Stimulated activated CD4-positive, alpha-beta T cell treated with anti-CD3 and anti-CD28 coated beads, Interleukin-1b, Interleukin-23, amount 100 ng/mL, for 48 hours (primary cell): ENCODE results near the gene CCL24.
"Not testable (repeated sequence)": the region's sequence is repeated elsewhere in the genome, so short reads cannot be mapped to it uniquely, and the experiment has no call there.

Experiments used
- DNase-seq: peaks from one replicate; pipeline ENCODE4 v3.0.0-alpha.2; 2020

CCL24 gene

GRCh38 chr7:75813781-75814236, at the start of gene CCL24:
Gene CCL24, minus strand, starts transcription at chr7:75813806. Its CDS starts 91 bp downstream, at chr7:75813715.
- DNase-seq, result no peak

- DNase-seq, result no peak
Observed at GRCh38 chr7:75861636-75862035, 48.0 kb upstream of the CCL24 start.

GRCh38 chr7:75858410-75858809, 44.8 kb upstream of the CCL24 start:
- no peak for DNase-seq

DNA sequence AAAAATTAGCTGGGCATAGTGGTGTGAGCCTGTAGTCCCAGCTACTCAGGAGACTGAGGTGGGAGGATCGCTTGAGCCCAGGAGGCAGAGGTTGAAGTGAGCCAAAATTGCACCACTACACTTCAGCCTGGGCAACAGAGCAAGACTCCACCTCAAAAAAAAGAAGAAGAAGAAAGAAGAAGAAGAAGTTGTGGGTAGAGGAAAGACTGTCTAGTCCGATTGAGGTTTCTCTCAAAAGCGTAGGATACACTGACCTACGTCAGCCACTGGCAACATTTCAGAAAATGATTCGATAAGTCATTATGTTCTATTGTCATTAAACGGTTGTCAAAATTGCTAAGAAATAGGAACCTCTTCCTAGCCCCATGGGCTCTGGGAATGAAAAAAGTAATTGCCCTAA, 42.9 kb upstream of the CCL24 start:
- DNase-seq, result no peak

GRCh38 chr7:75854813-75855345, 41.3 kb upstream of the CCL24 start:
- not testable (repeated sequence) for DNase-seq

GRCh38 chr7:75854233-75854632, 40.6 kb upstream of the CCL24 start:
- DNase-seq, result no peak

DNA sequence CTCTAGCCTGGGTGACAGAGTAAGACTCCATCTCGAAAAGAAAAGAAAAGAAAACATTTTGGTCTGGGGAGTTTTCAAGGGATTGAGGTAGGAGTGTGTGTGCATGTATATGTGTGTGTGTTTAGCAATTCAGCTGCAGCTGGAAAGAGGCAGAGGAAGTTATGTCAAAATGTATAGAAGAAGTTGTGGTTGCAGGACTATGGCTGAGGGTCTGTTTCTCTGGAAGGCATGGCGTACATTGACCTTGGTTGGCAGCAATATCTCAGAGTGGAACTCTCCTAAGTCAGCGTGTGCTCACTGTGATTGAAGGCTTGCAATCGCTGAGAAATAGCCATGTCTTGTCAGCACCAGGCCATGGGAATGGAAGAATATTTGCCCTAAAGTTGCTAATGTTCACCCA, 36.6 kb upstream of the CCL24 start:
- no peak for DNase-seq

GRCh38 chr7:75849573-75849972, 36.0 kb upstream of the CCL24 start:
- no peak for DNase-seq

DNA sequence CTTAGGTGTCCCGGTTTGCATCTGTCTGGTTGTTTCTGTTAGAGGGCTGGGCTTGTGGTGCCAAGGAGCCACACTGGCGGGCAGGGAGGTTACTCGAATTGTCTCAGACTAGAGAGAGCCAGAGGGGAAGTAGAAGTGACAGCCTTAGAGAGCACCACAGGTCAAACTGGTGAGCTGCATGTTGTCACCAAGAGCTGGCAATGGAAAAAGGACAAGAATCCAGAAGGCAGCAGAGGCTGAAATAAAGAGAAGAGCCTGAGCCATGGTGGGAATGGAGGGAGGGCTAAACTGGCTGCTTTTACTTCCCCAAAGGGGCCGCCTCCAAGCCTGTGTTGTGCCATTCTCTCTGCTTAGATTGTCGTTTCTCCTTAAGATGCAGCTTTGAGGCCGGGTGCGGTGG, 34.1 kb upstream of the CCL24 start:
- DNase-seq, result no peak

DNA sequence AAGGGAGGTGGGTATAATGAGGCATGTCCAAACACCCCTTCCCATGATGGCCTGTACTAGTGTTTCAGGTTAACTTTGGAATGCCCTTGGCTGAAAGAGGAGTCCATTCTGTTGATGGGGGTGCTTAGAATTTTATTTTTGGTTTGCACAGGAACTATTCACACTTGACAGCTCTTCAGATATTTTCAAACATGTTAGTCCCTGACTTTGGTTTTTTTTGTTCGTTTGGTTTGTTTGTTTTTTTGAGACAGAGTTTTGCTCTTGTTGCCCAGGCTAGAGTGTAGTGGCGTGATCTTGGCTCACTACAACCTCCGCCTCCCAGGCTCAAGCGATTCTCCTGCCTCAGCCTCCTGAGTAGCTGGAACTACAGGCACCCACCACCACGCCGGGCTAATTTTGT, 31.5 kb upstream of the CCL24 start:
- not testable (repeated sequence) for DNase-seq

DNA sequence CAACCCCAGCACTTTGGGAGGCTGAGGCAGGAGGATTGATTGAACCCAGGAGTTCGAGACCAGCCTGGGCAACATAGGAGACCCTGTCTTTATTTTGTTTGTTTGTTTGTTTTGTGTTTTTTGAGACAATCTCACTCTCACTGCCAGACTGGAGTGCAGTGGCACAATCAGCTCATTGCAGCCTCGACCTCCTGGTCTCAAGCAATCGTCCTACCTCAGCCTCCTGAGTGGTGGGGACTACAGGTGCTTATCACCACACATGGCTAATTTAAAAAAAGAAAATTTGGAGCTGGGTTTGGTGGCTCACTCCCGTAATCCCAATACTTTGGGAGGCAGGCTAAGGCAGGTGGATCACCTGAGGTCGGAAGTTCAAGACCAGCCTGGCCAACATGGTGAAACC, 30.6 kb upstream of the CCL24 start:
- no peak for DNase-seq

GRCh38 chr7:75843613-75844116, 30.1 kb upstream of the CCL24 start:
- DNase-seq, result no peak

- DNase-seq, result peak; percentile 60
Observed at GRCh38 chr7:75842836-75843446, 29.3 kb upstream of the CCL24 start.

- no peak for DNase-seq
Observed at GRCh38 chr7:75840029-75840428, 26.4 kb upstream of the CCL24 start.

DNA sequence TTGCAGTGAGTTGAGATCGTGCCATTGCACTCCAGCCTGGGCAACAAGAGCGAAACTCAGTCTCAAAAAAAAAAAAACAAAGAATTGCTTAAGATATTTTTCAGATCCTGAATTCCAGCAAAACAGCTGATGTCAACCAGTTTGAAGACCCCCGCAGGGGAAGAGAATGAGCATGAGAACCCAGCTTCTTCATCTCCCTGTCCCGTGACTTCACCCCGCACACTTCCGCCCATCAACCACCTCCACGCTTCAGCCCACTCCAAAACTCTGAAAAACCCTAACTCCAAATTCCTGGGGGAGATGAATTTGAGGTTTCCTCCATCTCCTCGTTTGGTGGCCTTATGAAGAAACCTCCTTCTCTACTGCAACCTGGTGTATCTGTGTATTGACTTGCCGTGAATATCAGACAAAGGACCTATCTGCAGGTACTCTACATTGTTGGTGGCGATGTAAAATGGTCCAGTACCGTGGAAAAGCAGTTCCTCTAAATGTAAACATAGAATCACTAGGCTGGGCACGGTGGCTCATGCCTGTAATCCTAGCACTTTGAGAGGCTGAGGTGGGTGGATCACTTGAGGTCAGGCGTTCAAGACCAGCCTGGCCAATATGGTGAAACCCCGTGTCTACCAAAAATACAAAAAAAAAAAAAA, 24.8 kb upstream of the CCL24 start:
- DNase-seq, result not testable (repeated sequence)

- DNase-seq, result no peak
Observed at GRCh38 chr7:75836798-75837197, 23.2 kb upstream of the CCL24 start.

DNA sequence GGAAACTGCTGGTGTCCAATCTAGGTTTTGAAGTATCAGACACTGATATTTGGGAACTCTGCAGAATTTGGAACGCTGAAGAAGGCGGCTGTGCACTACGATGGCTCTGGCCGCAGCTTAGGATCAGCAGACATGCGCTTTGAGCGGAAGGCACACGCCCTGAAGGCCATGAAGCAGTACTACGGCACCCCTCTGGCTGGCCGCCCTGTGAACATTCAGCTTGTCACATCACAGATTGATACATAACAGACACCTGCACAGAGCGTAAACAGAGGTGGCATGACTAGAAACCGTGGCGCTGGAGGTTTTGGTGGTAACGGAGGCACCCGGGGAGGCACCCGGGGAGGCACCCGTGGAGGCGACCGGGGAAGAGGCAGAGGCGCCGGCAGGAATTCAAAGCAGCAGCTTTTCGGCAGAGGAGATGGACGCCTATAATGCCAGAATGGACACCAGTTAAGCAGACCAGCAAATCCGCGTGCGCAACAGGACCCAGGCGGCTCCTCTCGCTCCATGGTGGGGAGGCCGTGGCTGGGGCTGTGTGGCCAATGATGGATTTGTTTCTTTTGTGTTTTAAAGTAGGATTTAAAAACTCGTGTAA, 22.2 kb upstream of the CCL24 start:
- DNase-seq, result no peak

DNA sequence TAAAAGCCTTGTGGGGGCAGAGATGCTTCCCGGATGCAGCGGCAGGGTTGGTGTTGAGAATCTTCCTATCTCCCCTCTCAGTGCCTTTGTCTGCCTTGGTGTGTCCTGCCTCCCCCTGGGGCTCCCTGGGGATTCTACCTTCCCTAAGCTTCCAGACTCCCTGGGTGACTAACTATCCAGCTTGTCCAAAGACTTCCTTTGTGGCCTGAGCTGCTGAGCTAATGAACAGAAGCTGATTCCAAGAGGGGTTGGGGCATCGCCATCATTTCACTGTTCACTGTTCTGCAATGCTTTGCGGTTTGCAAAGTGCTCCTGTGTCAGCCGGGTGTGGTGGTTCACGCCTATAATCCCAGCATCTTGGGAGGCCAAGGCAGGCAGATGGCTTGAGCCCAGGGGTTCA, 20.1 kb upstream of the CCL24 start:
- not testable (repeated sequence) for DNase-seq

GRCh38 chr7:75830978-75831377, 17.4 kb upstream of the CCL24 start:
- no peak for DNase-seq

DNA sequence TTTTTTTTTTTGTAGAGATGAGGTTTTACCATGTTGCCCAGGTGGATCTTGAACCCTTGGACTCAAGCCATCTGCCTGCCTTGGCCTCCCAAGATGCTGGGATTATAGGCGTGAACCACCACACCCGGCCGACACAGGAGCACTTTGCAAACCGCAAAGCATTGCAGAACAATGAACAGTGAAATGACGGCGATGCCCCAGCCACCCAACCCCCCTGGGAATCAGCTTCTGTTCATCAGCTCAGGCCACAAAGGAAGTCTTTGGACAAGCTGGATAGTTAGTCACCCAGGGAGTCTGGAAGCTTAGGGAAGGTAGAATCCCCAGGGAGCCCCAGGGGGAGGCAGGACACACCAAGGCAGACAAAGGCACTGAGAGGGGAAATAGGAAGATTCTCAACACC, 16.1 kb upstream of the CCL24 start:
- DNase-seq, result not testable (repeated sequence)

GRCh38 chr7:75823198-75823910, 9.7 kb upstream of the CCL24 start:
- no peak for DNase-seq

DNA sequence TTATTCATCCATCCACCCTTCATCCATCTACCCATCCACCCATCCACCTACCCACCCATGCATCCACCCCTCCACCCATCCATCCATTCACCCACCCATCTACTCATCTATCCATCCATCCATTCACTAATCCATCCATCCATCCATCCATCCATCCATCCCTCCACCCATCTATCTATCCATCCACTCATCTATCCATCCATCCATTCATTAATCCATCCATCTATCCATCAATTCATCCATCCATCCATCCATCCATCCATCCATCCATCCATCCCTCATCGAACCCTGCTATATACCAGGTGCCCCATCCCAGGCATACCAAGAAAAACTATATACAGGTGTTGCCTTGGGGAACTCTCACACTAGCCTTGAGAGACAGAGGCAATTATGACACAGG, 7.1 kb upstream of the CCL24 start:
- no peak for DNase-seq

GRCh38 chr7:75819711-75820110, 6.1 kb upstream of the CCL24 start:
- no peak for DNase-seq
